ENCODE measurements around the gene EFTUD2. TPM values are rescaled to one million over a fixed set of nuclear protein-coding genes. Genes with fewer than 3 reads are reported as not detected.

The EFTUD2 gene
- total RNA-seq, 1 donor, result 72.7 TPM

GRCh38 chr17:44942456-44942855 lies 43.2 kb upstream of the EFTUD2 start:
- peaks cover 97% of the 10 kb centered on the region for H3K79me2 ChIP-seq (ENCODE audit: insufficient read depth, low read length)
- no peaks in the 10 kb centered on the region for H3K9me3 ChIP-seq (ENCODE audit: low read depth, low read length)
- no peaks in the 10 kb centered on the region for H4K20me1 ChIP-seq (ENCODE audit: insufficient read depth, low read length)
- no peak for TF ChIP-seq CTCF (IDR thresholded peaks at IDR 0.05; ENCODE audit: extremely low read depth, low read depth, low read length)
- peak overlapping the region; percentile 90 for H3K4me2 ChIP-seq (ENCODE audit: insufficient read depth, low read length)
- H3K36me3 ChIP-seq (ENCODE audit: insufficient read depth, low read length), result peaks cover 6% of the 10 kb centered on the region
- peaks cover 27% of the 10 kb centered on the region for H3K4me1 ChIP-seq (ENCODE audit: insufficient read depth, low read length)
- H3K27me3 ChIP-seq (ENCODE audit: insufficient read depth, low read length), result no peaks in the 10 kb centered on the region
- peak overlapping the region; percentile 98 for H2AFZ ChIP-seq (ENCODE audit: low read length)
- DNase-seq (ENCODE audit: insufficient read length, low spot score, missing footprints), result peak; percentile 36
- peak overlapping the region; percentile 68 for H3K4me3 ChIP-seq (ENCODE audit: insufficient read depth, low read length)
- peak overlapping the region; percentile 66 for H3K27ac ChIP-seq (ENCODE audit: low read depth, low read length)

- Histone ChIP-seq H2AFZ (ENCODE audit: low read length) (peak overlapping the region; percentile 98), H3K27me3 (ENCODE audit: insufficient read depth, low read length) (no peaks in the 10 kb centered on the region), H4K20me1 (ENCODE audit: insufficient read depth, low read length) (no peaks in the 10 kb centered on the region), H3K36me3 (ENCODE audit: insufficient read depth, low read length) (peaks cover 6% of the 10 kb centered on the region), H3K27ac (ENCODE audit: low read depth, low read length) (peak overlapping the region; percentile 66), H3K9me3 (ENCODE audit: low read depth, low read length) (no peaks in the 10 kb centered on the region), H3K4me3 (ENCODE audit: insufficient read depth, low read length) (peak overlapping the region; percentile 68), H3K79me2 (ENCODE audit: insufficient read depth, low read length) (peaks cover 97% of the 10 kb centered on the region), H3K4me2 (ENCODE audit: insufficient read depth, low read length) (peak overlapping the region; percentile 90), H3K4me1 (ENCODE audit: insufficient read depth, low read length) (peaks cover 24% of the 10 kb centered on the region)
- DNase-seq (ENCODE audit: insufficient read length, low spot score, missing footprints), result peak; percentile 88
- peak; percentile 13 for TF ChIP-seq CTCF (IDR thresholded peaks at IDR 0.05; ENCODE audit: extremely low read depth, low read depth, low read length)
Measured at GRCh38 chr17:44941712-44942331, 42.6 kb upstream of the EFTUD2 start.

- peak overlapping the region; percentile 12 for H2AFZ ChIP-seq (ENCODE audit: low read length)
- H3K79me2 ChIP-seq (ENCODE audit: insufficient read depth, low read length), result peaks cover 93% of the 10 kb centered on the region
- no peaks in the 10 kb centered on the region for H4K20me1 ChIP-seq (ENCODE audit: insufficient read depth, low read length)
- H3K4me2 ChIP-seq (ENCODE audit: insufficient read depth, low read length), result peak overlapping the region; percentile 55
- no peaks in the 10 kb centered on the region for H3K27me3 ChIP-seq (ENCODE audit: insufficient read depth, low read length)
- no peak for DNase-seq (ENCODE audit: insufficient read length, low spot score, missing footprints)
- H3K36me3 ChIP-seq (ENCODE audit: insufficient read depth, low read length), result peaks cover 9% of the 10 kb centered on the region
- H3K9me3 ChIP-seq (ENCODE audit: low read depth, low read length), result no peaks in the 10 kb centered on the region
- peaks cover 19% of the 10 kb centered on the region for H3K4me1 ChIP-seq (ENCODE audit: insufficient read depth, low read length)
- no peak overlapping the region for H3K4me3 ChIP-seq (ENCODE audit: insufficient read depth, low read length)
- no peak for TF ChIP-seq CTCF (IDR thresholded peaks at IDR 0.05; ENCODE audit: extremely low read depth, low read depth, low read length)
- H3K27ac ChIP-seq (ENCODE audit: low read depth, low read length), result peak overlapping the region; percentile 3
Measured at GRCh38 chr17:44940768-44941167, 41.5 kb upstream of the EFTUD2 start.

GRCh38 chr17:44940317-44940716 lies 41.1 kb upstream of the EFTUD2 start:
- Histone ChIP-seq H3K9me3 (ENCODE audit: low read depth, low read length) (no peaks in the 10 kb centered on the region), H3K27ac (ENCODE audit: low read depth, low read length) (peak overlapping the region; percentile 3), H2AFZ (ENCODE audit: low read length) (peak overlapping the region; percentile 18), H3K27me3 (ENCODE audit: insufficient read depth, low read length) (no peaks in the 10 kb centered on the region), H3K4me2 (ENCODE audit: insufficient read depth, low read length) (peak overlapping the region; percentile 55), H3K4me3 (ENCODE audit: insufficient read depth, low read length) (no peak overlapping the region), H3K36me3 (ENCODE audit: insufficient read depth, low read length) (peaks cover 12% of the 10 kb centered on the region), H4K20me1 (ENCODE audit: insufficient read depth, low read length) (no peaks in the 10 kb centered on the region), H3K79me2 (ENCODE audit: insufficient read depth, low read length) (peaks cover 93% of the 10 kb centered on the region), H3K4me1 (ENCODE audit: insufficient read depth, low read length) (peaks cover 19% of the 10 kb centered on the region)
- no peak for TF ChIP-seq CTCF (IDR thresholded peaks at IDR 0.05; ENCODE audit: extremely low read depth, low read depth, low read length)
- peak; percentile 73 for DNase-seq (ENCODE audit: insufficient read length, low spot score, missing footprints)
